GM18870 (cell line): Measurements from ENCODE around the gene TSPAN2.
A peak's percentile ranks its signal among the peaks of the same experiment; 100 is the strongest.

Source experiments
- ATAC-seq: cut with Tn5 transposase; IDR thresholded peaks from one replicate; pipeline ENCODE4 v1.9.1; 2021; ENCODE audit warnings: moderate library complexity; ENCODE audit not compliant: unreplicated experiment

TSPAN2 gene

GRCh38 chr1:115089420-115090185 lies at the start of gene TSPAN2:
TSPAN2 (minus strand) TSS chr1:115089503; CDS start chr1:115089432, 71 bp downstream.
- no peak for ATAC-seq

- ATAC-seq, result peak; percentile 55
Observed at GRCh38 chr1:115138973-115139372, 49.7 kb upstream of the TSPAN2 start.

GRCh38 chr1:115138271-115138670 lies 49.0 kb upstream of the TSPAN2 start:
- no peak for ATAC-seq

- no peak for ATAC-seq
Observed at GRCh38 chr1:115137191-115137590, 47.9 kb upstream of the TSPAN2 start.

GRCh38 chr1:115136706-115137105 lies 47.4 kb upstream of the TSPAN2 start:
- ATAC-seq, result no peak

- ATAC-seq, result no peak
Observed at GRCh38 chr1:115136106-115136505, 46.8 kb upstream of the TSPAN2 start.

GRCh38 chr1:115135681-115136080 lies 46.4 kb upstream of the TSPAN2 start:
- no peak for ATAC-seq

- no peak for ATAC-seq
Observed at GRCh38 chr1:115134850-115135480, 45.7 kb upstream of the TSPAN2 start.

GRCh38 chr1:115134231-115134630 lies 44.9 kb upstream of the TSPAN2 start:
- ATAC-seq, result no peak

GRCh38 chr1:115133440-115133839 lies 44.1 kb upstream of the TSPAN2 start:
- ATAC-seq, result no peak

- ATAC-seq, result no peak
Observed at GRCh38 chr1:115130786-115131185, 41.5 kb upstream of the TSPAN2 start.

- ATAC-seq, result no peak
Observed at GRCh38 chr1:115129071-115129640, 39.9 kb upstream of the TSPAN2 start.

- no peak for ATAC-seq
Observed at GRCh38 chr1:115127539-115127938, 38.2 kb upstream of the TSPAN2 start.

GRCh38 chr1:115126516-115126915 lies 37.2 kb upstream of the TSPAN2 start:
- no peak for ATAC-seq

- ATAC-seq, result no peak
Observed at GRCh38 chr1:115123116-115123515, 33.8 kb upstream of the TSPAN2 start.

- ATAC-seq, result no peak
Observed at GRCh38 chr1:115121793-115122192, 32.5 kb upstream of the TSPAN2 start.

GRCh38 chr1:115120296-115120695 lies 31.0 kb upstream of the TSPAN2 start:
- ATAC-seq, result no peak

- ATAC-seq, result no peak
Observed at GRCh38 chr1:115118611-115119010, 29.3 kb upstream of the TSPAN2 start.

- no peak for ATAC-seq
Observed at GRCh38 chr1:115118086-115118485, 28.8 kb upstream of the TSPAN2 start.

- no peak for ATAC-seq
Observed at GRCh38 chr1:115117298-115117697, 28.0 kb upstream of the TSPAN2 start.

- ATAC-seq, result no peak
Observed at GRCh38 chr1:115116512-115116911, 27.2 kb upstream of the TSPAN2 start.

- no peak for ATAC-seq
Observed at GRCh38 chr1:115115521-115116161, 26.3 kb upstream of the TSPAN2 start.
